GM06990 (cell line): ENCODE data around the gene FAM20A.

ENCODE experiments used
- DNase-seq: peaks from one replicate; pipeline ENCODE4 v3.0.0-alpha.2; 2011; ENCODE audit not compliant: insufficient read length; ENCODE audit errors: extremely low read depth
- H3K27me3 ChIP-seq: replicated peaks from 2 replicates; pipeline ENCODE4 v1.6.0; 2011; ENCODE audit warnings: low read length; ENCODE audit not compliant: control insufficient read depth, insufficient read depth
- H3K36me3 ChIP-seq: 2 replicates; pipeline ENCODE4 v1.5.1; 2011; ENCODE audit warnings: low read length; ENCODE audit not compliant: control insufficient read depth, insufficient read depth
- H3K4me3 ChIP-seq: replicated peaks from 2 replicates; pipeline ENCODE4 v1.5.1; 2011; ENCODE audit warnings: low read depth, mild to moderate bottlenecking, control low read depth, low read length
- TF ChIP-seq, protein P1 (sequence below): IDR thresholded peaks from 2 replicates; pipeline ENCODE4 v1.5.1; 2011; ENCODE audit warnings: low read length, control low read depth, mild to moderate bottlenecking, inconsistent platforms; ENCODE audit not compliant: insufficient read depth, poor library complexity, severe bottlenecking

Gene FAM20A

DNA sequence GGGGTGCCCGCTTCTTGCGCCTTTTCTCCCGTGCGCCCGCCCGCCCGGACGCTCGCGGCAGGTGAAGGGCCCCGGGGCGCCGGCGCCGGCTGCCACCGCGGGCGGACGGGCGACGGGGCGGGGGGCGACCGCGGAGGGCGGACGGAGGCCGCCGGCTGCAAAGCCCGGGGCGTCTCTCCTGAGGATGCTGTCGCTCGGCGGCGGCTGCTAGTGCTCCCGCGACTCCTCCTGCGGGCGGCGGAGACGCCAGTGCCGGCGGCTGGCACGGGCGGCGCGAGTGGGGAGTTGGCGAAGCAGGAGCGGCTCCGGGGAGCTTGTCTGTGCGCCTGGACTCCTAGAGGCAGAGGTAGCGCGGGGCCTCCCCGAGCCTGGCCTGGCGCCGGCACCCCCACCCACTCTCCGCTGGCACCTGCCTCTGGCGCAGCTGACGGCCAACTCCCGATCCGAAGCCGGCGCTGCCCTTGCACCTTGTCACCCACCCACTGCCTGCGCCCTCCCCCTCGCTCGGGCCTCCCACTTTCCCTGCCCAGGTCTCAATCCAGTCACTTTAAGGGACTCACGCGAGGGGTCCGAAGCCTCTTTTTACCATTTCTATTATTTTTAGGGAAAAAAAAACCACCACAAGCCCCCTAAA lies at the start of gene FAM20A:
TSS of gene FAM20A (minus strand) at position 437 of the 634 bp plus-strand sequence. CDS start 701 bp downstream, outside the sequence.
- H3K4me3 ChIP-seq = no peak within 1 kb of the TSS
- no peaks in the 10 kb centered on the region for H3K36me3 ChIP-seq
- DNase-seq = no peak
- TF ChIP-seq, protein P1, sequence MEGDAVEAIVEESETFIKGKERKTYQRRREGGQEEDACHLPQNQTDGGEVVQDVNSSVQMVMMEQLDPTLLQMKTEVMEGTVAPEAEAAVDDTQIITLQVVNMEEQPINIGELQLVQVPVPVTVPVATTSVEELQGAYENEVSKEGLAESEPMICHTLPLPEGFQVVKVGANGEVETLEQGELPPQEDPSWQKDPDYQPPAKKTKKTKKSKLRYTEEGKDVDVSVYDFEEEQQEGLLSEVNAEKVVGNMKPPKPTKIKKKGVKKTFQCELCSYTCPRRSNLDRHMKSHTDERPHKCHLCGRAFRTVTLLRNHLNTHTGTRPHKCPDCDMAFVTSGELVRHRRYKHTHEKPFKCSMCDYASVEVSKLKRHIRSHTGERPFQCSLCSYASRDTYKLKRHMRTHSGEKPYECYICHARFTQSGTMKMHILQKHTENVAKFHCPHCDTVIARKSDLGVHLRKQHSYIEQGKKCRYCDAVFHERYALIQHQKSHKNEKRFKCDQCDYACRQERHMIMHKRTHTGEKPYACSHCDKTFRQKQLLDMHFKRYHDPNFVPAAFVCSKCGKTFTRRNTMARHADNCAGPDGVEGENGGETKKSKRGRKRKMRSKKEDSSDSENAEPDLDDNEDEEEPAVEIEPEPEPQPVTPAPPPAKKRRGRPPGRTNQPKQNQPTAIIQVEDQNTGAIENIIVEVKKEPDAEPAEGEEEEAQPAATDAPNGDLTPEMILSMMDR = no peak
- H3K27me3 ChIP-seq = peaks cover 3% of the 10 kb centered on the region

DNA sequence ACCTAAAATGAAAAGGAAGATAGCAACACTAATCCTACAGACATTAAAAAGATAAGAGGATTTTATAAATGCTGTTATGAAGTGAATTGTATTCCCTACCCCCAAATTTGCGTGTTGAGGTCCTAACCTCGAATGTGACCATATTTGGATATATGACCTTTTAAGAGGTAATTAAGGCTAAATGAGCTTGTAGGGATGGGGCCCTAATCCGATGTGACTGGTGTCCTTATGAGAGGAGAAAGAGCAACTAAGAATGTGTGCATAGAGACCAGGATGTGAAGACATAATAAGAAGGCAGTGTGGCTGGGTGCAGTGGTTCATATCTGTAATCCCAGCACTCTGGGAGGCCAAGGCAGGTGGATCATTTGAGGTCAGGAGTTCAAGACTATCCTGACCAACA lies 48.2 kb upstream of the FAM20A start:
- TF ChIP-seq, protein P1 = no peak

DNA sequence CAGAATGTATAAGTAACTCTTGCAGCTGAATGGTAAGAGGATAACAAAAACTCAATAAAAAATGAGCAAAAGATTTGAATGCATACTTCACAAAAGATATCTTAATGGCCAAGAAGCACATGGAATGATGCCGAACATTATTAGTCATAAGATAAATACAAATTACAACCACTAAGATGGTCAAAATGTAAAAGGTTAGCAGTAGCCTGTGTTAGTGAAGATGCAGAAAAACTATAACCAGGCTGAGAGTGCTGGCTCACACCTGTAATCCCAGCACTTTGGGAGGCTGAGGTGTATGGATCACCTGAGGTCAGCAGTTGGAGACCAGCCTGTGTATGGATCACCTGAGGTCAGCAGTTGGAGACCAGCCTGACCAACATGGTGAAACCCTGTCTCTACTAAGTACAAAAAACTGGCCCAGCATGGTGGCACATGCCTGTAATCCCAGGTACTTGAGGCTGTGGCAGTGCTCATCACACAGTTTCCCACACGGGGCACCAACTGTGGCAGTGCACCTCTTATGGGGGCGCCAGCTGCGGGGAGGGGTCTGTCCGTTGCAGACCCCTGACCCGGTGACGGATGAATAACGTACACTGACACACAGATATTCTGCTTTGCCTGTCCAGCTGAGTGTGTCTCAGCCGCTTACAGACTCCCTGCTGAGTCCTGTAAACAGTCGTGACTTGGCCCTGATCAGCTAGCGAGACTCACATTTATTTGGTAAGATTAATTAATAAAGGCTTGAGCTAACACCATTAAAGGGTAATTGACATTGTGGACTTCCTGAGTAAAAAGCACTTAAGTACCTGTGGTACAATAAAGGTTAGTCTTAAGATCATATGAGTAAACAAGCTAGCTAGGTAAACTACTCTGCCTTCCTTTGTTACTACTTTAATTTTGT lies 45.7 kb upstream of the FAM20A start:
- DNase-seq = no peak
- H3K4me3 ChIP-seq = no peak overlapping the region
- TF ChIP-seq, protein P1 = no peak
- no peaks in the 10 kb centered on the region for H3K27me3 ChIP-seq
- no peaks in the 10 kb centered on the region for H3K36me3 ChIP-seq

More for the DNA sequence above, 48.2 kb upstream of the FAM20A start:
- no peaks in the 10 kb centered on the region for H3K36me3 ChIP-seq
- H3K27me3 ChIP-seq = no peaks in the 10 kb centered on the region
- no peak overlapping the region for H3K4me3 ChIP-seq
- DNase-seq = no peak

DNA sequence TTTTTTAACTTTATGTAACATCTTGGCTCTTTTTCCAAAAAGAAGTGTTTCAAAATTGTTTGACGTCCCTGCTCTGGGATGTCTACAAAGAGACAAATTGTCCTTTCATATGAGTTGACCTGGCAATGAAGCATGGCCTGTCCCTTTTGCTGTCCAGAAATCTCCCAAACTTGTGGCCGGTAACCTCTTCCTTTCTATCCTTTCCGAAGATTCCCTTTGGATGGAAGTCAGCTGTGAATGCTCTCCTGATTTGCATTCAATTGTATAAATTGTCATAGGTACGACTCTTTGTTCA lies 40.9 kb upstream of the FAM20A start:
- DNase-seq = no peak
- Histone ChIP-seq H3K36me3 (no peaks in the 10 kb centered on the region), H3K27me3 (no peaks in the 10 kb centered on the region; the same call in 1 of the 2 replicates), H3K4me3 (no peak overlapping the region)
- TF ChIP-seq, protein P1 = no peak

DNA sequence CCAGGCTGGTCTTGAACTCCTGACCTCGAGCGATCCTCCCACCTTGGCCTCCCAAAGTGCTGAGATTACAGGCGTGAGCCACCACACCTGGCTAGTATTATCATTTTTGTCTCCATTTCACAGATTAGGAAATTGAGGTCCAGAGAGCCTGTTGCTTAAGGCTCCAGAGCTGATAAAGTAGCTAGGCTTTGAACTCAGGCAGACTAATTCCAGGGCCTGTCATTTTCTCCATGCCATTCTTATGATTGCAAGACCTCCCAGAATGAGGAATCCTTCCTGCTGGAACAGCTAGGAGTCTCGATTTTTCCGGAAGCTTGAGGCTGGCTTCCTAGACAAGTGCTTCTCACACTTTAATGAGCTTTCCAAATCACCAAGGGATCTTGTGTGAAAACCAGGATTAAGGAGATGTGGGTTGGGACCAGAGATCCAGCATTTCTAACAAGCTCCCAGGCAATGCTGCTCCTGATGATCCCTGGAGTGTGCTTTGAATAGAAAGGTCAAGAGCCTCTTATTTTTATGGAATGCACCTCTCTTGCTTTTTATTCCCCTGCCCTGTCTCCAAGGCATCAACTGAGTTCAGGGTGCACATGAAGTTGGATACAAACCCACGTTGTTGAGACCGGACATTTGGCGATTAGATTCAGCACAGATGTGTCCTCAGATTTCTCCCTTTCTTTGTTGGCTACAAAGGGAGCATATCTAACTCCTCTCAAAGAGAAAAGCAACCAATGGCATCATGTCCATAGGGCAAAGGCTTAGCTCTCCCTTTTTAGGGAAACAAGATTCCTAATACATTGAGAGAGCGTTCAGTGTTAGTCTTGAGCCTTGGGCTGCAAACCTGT lies 40.3 kb upstream of the FAM20A start:
- Histone ChIP-seq H3K4me3 (no peak overlapping the region), H3K27me3 (no peaks in the 10 kb centered on the region; the same call in 1 of the 2 replicates), H3K36me3 (no peaks in the 10 kb centered on the region)
- TF ChIP-seq, protein P1 = no peak
- DNase-seq = no peak
